ENCODE results near the gene PCDHGA12.
"Not testable (repeated sequence)": the region's sequence is repeated elsewhere in the genome, so short reads cannot be mapped to it uniquely, and the experiment has no call there.

The PCDHGA12 gene

DNA sequence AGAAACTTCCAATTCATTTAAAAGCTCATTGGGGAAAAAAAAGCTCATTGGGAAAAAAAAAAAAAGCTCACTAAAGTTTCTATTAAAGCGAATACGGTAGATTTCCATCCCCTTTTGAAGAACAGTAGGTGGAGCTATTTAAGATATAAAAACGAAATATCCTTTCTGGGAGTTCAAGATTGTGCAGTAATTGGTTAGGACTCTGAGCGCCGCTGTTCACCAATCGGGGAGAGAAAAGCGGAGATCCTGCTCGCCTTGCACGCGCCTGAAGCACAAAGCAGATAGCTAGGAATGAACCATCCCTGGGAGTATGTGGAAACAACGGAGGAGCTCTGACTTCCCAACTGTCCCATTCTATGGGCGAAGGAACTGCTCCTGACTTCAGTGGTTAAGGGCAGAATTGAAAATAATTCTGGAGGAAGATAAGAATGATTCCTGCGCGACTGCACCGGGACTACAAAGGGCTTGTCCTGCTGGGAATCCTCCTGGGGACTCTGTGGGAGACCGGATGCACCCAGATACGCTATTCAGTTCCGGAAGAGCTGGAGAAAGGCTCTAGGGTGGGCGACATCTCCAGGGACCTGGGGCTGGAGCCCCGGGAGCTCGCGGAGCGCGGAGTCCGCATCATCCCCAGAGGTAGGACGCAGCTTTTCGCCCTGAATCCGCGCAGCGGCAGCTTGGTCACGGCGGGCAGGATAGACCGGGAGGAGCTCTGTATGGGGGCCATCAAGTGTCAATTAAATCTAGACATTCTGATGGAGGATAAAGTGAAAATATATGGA, at the start of gene PCDHGA12:
Gene PCDHGA12, plus strand, starts transcription at position 176 of the 782 bp plus-strand sequence. Its CDS starts 253 bp downstream, at position 429.
- no peak for DNase-seq (ENCODE audit: low read depth, low spot score)

DNA sequence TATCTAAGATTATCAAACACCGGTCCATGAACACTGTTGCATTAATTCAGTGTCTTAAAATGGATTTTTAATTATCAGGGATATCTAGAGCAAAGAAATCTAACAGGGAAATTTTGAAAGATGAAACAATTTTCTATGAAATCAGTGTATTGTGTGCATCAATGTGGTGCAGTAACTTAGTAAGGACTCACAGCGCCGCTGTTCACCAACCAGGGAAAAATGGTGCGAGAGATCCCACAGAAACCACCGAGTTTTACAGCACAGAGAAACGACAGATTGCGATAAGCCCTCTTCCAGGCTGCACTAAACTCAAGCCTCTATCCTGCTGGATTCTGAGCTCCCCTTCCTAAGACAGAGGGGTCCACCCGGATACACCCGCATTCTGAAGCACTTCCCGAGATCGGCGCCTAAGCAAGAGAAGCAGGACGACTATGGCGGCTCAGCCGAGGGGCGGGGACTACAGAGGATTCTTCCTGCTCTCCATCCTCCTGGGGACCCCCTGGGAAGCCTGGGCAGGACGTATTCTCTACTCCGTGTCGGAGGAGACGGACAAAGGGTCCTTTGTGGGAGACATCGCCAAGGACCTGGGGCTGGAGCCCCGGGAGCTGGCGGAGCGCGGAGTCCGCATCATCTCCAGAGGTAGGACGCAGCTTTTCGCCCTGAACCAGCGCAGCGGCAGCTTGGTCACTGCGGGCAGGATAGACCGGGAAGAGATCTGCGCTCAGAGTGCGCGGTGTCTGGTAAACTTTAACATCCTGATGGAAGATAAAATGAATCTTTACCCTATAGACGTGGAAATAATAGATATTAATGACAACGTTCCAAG, 47.6 kb upstream of the PCDHGA12 start, which contains the start of gene PCDHGA7:
Gene PCDHGA7, plus strand, starts transcription at position 274 of the 826 bp plus-strand sequence. Its CDS starts 158 bp downstream, at position 432.
- no peak for DNase-seq (ENCODE audit: low read depth, low spot score)

DNA sequence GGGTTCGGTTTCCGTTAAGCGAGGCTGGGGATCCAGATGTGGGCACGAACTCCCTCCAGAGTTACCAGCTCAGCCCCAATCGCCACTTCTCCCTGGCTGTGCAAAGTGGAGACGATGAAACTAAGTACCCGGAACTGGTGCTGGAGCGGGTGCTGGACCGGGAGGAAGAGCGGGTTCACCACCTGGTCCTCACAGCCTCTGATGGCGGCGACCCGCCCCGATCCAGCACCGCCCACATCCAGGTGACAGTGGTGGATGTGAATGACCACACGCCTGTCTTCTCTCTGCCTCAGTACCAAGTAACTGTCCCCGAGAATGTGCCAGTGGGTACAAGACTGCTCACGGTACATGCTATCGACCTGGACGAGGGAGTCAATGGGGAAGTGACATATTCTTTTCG, 47.0 kb upstream of the PCDHGA12 start:
- DNase-seq (ENCODE audit: low read depth, low spot score): no peak

DNA sequence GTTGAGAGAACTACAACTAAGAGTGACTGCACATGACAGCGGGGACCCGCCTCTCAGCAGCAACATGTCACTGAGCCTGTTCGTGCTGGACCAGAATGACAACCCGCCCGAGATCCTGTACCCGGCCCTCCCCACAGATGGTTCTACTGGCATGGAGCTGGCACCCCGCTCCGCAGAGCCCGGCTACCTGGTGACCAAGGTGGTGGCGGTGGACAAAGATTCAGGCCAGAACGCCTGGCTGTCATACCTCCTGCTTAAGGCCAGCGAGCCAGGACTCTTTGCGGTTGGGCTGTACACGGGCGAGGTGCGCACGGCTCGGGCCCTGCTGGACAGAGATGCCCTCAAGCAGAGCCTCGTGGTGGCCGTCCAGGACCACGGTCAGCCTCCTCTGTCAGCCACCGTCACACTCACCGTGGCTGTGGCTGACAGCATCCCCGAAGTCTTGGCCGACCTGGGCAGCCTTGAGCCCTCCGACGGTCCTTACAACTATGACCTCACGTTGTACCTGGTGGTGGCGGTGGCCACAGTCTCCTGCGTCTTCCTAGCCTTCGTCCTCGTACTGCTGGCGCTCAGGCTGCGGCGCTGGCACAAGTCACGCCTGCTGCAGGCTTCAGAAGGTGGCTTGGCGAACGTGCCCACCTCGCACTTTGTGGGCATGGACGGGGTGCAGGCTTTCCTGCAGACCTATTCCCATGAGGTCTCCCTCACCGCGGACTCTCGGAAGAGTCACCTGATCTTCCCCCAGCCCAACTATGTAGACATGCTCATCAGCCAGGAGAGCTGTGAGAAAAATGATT, 45.6 kb upstream of the PCDHGA12 start:
- DNase-seq (ENCODE audit: low read depth, low spot score): no peak

DNA sequence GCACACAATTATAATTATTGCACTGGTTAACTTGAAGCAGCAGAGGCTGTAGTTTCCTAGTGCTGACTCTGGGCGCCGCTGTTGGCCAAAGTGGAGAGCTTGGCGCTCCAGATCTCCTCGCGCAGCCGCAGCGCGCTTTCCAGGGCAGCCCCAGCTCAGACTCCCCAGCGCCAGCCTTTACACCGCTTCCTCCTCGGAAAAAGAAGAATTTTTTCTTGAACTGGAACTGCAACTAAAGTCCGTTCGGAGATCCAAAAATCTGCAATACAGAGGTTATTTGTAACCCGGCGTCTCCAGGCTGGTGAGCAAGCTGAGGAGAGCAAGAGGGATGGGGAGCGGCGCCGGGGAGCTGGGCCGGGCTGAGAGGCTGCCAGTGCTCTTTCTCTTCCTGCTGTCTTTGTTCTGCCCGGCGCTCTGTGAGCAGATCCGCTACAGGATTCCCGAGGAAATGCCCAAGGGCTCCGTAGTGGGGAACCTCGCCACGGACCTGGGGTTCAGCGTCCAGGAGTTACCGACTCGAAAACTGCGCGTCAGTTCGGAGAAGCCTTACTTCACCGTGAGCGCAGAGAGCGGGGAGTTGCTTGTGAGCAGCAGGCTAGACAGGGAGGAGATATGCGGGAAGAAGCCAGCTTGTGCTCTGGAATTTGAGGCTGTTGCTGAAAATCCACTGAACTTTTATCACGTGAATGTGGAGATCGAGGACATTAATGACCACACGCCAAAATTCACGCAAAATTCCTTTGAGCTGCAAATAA, 42.6 kb upstream of the PCDHGA12 start, which contains the start of gene PCDHGB4:
Gene PCDHGB4, plus strand, starts transcription at position 142 of the 755 bp plus-strand sequence. Its CDS starts 187 bp downstream, at position 329.
- DNase-seq (ENCODE audit: low read depth, low spot score): not testable (repeated sequence)

- DNase-seq (ENCODE audit: low read depth, low spot score): no peak
These were observed 41.6 kb upstream of the PCDHGA12 start for GRCh38 chr5:141388661-141389060.

GRCh38 chr5:141389153-141390042, 40.9 kb upstream of the PCDHGA12 start:
- no peak for DNase-seq (ENCODE audit: low read depth, low spot score)

DNA sequence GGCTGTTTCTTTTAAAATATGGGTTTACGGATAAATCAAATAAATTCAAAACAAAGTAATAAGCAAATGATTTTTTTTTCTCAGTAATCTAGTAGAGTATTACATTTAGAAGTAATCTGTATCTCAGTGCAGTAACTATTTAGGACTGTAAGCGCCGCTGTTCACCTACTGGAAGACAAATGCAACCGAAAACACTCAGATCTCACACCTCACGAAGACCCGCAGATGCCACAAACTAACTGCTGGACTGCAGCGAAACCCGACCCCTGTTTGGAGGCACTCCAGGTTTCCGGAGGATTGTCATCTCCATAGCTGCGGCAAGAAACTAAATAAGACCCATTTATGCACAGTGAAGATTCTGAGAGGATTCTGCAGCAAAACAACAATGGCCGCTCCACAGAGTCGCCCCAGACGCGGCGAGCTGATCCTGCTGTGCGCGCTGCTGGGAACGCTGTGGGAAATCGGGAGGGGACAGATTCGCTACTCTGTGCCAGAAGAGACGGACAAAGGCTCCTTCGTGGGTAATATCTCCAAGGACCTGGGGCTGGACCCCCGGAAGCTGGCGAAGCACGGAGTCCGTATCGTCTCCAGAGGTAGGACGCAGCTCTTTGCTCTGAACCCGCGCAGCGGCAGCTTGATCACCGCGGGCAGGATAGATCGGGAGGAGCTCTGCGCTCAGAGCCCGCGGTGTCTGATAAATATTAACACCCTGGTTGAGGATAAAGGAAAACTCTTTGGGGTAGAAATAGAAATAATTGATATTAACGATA, 37.7 kb upstream of the PCDHGA12 start, which contains the start of gene PCDHGA8:
Gene PCDHGA8, plus strand, starts transcription at position 205 of the 770 bp plus-strand sequence. Its CDS starts 181 bp downstream, at position 386.
- DNase-seq (ENCODE audit: low read depth, low spot score): no peak

GRCh38 chr5:141393267-141393666, 37.0 kb upstream of the PCDHGA12 start:
- DNase-seq (ENCODE audit: low read depth, low spot score): no peak

GRCh38 chr5:141394401-141395187, 35.7 kb upstream of the PCDHGA12 start:
- not testable (repeated sequence) for DNase-seq (ENCODE audit: low read depth, low spot score)

DNA sequence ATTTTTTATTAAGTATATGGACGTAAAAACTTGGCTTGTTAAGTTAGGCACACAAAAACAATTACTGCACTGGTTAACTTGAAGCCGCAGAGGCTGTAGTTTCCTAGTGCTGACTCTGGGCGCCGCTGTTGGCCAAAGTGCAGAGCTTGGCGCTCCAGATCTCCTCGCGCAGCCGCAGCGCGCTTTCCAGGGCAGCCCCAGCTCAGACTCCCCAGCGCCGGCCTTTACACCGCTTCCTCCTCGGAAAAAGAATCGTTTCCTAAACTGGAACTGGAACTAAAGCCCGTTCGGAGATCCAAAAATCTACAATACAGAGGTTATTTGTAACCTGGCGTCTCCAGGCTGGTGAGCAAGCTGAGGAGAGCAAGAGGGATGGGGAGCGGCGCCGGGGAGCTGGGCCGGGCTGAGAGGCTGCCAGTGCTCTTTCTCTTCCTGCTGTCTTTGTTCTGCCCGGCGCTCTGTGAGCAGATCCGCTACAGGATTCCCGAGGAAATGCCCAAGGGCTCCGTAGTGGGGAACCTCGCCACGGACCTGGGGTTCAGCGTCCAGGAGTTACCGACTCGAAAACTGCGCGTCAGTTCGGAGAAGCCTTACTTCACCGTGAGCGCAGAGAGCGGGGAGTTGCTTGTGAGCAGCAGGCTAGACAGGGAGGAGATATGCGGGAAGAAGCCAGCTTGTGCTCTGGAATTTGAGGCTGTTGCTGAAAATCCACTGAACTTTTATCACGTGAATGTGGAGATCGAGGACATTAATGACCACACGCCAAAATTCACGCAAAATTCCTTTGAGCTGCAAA, 32.4 kb upstream of the PCDHGA12 start, which contains the start of gene PCDHGB5:
Gene PCDHGB5, plus strand, starts transcription at position 192 of the 796 bp plus-strand sequence. Its CDS starts 181 bp downstream, at position 373.
- DNase-seq (ENCODE audit: low read depth, low spot score): not testable (repeated sequence)

DNA sequence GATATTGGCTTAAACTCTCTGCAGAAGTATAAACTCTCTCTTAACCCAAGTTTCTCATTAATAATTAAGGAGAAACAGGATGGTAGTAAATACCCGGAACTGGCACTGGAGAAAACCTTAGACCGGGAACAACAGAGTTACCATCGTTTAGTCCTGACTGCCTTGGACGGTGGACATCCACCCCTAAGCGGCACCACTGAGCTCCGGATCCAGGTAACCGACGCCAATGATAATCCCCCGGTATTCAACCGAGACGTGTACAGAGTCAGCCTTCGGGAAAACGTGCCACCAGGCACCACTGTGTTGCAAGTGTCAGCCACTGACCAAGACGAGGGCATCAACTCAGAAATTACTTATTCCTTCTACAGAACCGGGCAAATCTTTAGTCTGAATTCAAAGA, 31.7 kb upstream of the PCDHGA12 start:
- DNase-seq (ENCODE audit: low read depth, low spot score): no peak

- DNase-seq (ENCODE audit: low read depth, low spot score): no peak
These were observed 30.6 kb upstream of the PCDHGA12 start for GRCh38 chr5:141399555-141400258.

DNA sequence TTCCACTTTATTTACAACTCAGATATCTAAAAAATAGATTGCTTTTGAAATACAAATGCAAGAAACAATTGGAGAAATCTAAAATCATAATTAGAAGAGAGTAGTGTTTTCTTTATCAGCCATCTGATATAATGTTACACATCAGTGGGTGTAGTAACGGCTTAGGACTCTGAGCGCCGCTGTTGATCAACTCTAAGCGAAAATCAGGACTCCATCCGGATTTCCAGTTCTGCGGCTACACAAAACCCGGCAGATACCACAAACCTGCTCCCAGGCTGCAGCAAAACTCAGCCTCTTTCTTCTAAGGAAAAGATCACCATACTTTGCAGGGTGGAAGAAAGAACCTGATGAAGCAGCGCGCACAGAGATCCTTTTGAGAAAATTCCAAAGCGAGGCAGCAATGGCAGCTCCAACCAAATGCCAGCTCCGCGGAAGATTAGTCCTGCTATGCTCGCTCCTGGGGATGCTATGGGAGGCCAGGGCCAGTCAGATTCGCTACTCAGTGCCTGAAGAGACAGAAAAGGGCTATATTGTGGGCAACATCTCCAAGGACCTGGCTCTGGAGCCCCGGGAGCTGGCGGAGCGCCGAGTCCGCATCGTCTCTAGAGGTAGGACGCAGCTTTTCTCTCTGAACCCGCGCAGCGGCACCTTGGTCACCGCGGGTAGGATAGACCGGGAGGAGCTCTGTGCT, 27.6 kb upstream of the PCDHGA12 start, which contains the start of gene PCDHGA9:
Gene PCDHGA9, plus strand, starts transcription at position 226 of the 691 bp plus-strand sequence. Its CDS starts 175 bp downstream, at position 401.
- DNase-seq (ENCODE audit: low read depth, low spot score): no peak

- DNase-seq (ENCODE audit: low read depth, low spot score): no peak
These were observed 26.9 kb upstream of the PCDHGA12 start for GRCh38 chr5:141403387-141403786.
